ENCODE measurements around the gene SLC9B2. TPM values are rescaled to one million over a fixed set of nuclear protein-coding genes. Genes with fewer than 3 reads are reported as not detected.

The SLC9B2 gene, protein sequence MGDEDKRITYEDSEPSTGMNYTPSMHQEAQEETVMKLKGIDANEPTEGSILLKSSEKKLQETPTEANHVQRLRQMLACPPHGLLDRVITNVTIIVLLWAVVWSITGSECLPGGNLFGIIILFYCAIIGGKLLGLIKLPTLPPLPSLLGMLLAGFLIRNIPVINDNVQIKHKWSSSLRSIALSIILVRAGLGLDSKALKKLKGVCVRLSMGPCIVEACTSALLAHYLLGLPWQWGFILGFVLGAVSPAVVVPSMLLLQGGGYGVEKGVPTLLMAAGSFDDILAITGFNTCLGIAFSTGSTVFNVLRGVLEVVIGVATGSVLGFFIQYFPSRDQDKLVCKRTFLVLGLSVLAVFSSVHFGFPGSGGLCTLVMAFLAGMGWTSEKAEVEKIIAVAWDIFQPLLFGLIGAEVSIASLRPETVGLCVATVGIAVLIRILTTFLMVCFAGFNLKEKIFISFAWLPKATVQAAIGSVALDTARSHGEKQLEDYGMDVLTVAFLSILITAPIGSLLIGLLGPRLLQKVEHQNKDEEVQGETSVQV
- 20.4 and 24.7 TPM in 2 replicates for total RNA-seq

DNA sequence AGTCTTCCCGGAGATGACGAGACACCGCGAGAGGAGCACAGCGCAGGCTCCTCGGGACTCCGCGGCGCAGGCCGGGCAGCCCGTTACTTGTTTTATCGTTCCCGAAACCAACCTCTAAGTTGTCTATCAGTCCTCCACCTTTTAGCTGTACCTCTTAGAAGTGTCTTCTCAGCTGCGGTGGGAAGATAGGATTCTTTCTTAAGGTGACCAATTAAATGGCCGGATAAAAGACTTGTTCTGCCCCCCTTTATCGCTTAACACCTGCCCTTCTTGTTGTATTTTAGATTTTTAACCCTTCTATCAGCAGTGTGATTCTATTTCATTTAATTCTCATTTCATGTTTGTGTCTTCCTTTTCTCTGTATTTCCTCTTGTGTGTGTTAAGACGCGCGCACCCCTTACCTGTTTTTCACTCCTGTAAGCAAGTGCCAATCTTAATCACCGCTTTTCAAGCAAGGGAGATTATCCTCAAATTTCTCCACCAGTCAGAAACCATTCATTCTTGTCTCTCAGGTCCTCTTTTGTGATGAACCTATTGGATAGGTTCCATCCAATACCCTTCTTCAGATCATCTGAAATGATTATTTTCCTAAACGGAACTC, at the start of gene SLC9B2:
SLC9B2 (minus strand) TSS at position 15 of the 601 bp plus-strand sequence. CDS start 9,211 bp downstream, outside the sequence.

DNA sequence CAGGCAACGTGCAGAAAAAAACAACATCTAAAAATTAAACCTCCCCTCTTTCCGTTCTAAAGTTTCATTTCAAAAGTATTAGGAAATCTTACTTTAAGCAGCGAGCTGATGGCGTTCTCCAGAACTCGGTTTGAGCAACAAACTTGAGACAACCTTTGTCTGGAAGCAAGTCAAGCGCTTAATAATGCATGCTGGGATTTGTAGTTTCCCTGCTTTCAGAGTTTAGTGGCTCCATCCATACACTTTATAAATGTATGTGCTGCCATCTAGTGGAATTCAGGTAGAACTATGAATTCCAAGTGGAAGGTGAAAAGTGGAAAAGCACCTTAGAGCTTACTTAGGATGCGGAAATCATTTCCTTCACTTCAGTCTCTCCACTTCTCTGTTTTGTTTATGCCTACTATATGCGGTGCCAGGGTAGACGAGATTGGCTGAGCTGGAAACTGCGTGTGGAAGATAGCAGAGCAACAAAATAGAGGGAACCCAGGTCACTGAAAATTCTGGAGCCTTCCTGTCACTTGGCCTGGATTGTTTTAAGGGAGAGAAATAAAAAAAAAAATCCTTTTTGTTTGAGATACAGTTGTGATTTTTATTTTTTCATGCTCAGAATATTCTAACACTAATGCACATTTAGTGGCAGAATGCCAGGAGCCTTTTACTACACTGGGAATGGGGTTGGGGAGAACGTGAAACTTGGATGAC, 23.3 kb upstream of the SLC9B2 start, which contains the start of gene BDH2:
BDH2 (minus strand) TSS at position 144 of the 702 bp plus-strand sequence. CDS start 3,580 bp downstream, outside the sequence.

DNA sequence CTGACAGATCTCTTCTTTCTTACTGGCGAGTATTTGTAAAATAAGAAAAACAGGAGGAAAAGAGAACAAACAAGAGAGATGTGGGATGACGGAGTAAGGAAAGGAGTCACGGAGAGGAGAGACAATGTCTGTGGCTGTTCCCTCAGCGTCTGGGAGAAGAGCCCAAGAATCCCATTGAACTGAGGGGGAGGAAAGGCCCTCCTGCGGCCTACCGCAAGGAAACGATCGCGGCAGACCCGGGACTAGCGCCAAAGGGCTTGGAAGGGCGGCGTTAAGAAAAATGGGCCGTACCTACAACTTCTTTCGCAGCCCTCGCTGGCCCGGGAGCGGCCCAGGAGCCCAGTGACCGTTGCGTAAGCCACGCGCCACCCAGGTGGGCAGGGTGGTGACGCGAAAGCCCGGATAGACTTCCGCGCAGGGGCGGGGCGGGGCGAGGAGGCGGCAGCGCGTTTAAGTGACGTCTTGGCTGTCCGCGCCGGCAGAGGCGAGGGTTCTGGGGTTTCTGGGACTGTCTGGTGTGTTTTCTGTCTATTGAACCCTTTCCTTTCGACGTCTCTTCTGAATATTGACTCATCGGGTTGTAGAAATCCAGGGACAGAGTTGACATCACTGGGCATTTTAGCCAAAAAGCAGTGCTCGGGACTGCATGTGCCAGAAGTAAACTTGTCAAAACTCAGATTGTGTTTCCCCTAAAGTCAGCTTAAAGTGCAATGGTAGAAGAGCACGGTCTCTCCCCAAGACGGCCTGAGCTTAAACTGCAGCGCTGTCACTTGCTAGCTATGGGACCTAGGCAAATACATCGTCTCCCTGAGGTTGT, 57.0 kb downstream of the SLC9B2 start, which contains the start of gene SLC9B1:
SLC9B1 (minus strand) TSS at position 398 of the 817 bp plus-strand sequence. CDS start 27,994 bp downstream, outside the sequence.

Other genes with a start within 250 kb of the SLC9B2 start
- gene UBE2D3, start 249.2 kb downstream of the SLC9B2 start, total RNA-seq: 409 and 438 TPM in 2 replicates
- 20.3 and 20.6 TPM in 2 replicates for gene CISD2, start 207.8 kb downstream of the SLC9B2 start, total RNA-seq
- gene SLC9B1, start 57.1 kb downstream of the SLC9B2 start, total RNA-seq: 0.61 and 1.8 TPM in 2 replicates
- 40.2 and 41.5 TPM in 2 replicates for gene BDH2, start 23.1 kb upstream of the SLC9B2 start, total RNA-seq
- gene CENPE, start 121.6 kb upstream of the SLC9B2 start, total RNA-seq: 2.3 and 2.4 TPM in 2 replicates